Esophagus muscularis mucosa (tissue), 3 donors: ENCODE measurements around the gene CYP46A1.

Experiments
- CTCF ChIP-seq, 3 experiments: fragments of 200-600 bp in 2 of 3; fragments of 450-650 bp in 1 of 3; sonication (generic) in 2 of 3; IDR thresholded peaks; one replicate each; pipeline ENCODE4 v1.5.1; 2017 to 2019; ENCODE audit warnings: antibody characterized with exemption in 3 of 3, mild to moderate bottlenecking in 2 of 3, moderate library complexity in 1 of 3
- POLR2A ChIP-seq: fragments of 450-650 bp; IDR thresholded peaks from one replicate; pipeline ENCODE4 v1.6.1; 2017; ENCODE audit warnings: antibody characterized with exemption, moderate library complexity, mild to moderate bottlenecking, low read depth

DNA sequence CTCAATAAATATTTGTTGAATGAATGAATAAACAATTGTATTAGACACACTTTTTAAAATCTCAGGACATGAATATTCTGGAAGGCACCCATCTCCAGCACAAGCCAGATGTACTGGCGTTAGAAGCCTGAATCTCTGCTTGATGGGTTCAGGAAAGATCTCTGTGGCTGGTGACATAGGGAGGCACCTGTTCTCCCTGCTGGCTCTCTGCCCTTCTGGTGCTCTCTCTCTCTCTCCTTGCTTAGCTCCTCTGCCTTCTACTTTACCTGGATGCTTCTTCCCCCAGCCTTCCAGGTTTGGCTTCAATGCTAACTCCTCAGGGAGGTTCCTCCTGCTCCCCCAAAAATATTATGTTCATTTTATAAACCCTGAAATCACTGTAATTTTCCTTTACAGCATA lies 1.5 kb downstream of the CYP46A1 start:
- no peak for TF ChIP-seq POLR2A
- no peak for TF ChIP-seq CTCF (IDR thresholded peaks at IDR 0.05)
